Left lung (tissue), 10 donors: ENCODE data around the gene TSPEAR. TPM values are rescaled to one million over a fixed set of nuclear protein-coding genes. Genes with fewer than 3 reads are reported as not detected.

Experiments
- ATAC-seq: fragments of 200-7000 bp; cut with Tn5 transposase; one replicate; pipeline ENCODE4 v1.9.1; 2020; ENCODE audit warnings: moderate library complexity
- DNase-seq, 4 donors: peaks; one replicate each; pipeline ENCODE4 v3.0.0-alpha.2; 2013 to 2020
- H3K27ac ChIP-seq, 2 donors: fragments of 200-600 bp; sonication (generic) in 1 of 2; one replicate each; pipeline versions ENCODE4 v1.5.0 to v1.8.0; 2020 to 2021
- H3K27me3 ChIP-seq, 2 donors: fragments of 200-600 bp; sonication (generic) in 1 of 2; one replicate each; pipeline versions ENCODE4 v1.5.0 to v1.8.0; 2020 to 2021
- H3K36me3 ChIP-seq, 2 donors: fragments of 200-600 bp; sonication (generic) in 1 of 2; one replicate each; pipeline versions ENCODE4 v1.5.0 to v1.8.0; 2020 to 2021
- H3K4me1 ChIP-seq, 2 donors: fragments of 200-600 bp; one replicate each; pipeline ENCODE4 v1.8.0; 2021
- H3K4me3 ChIP-seq, 2 donors: fragments of 200-600 bp; sonication (generic) in 1 of 2; one replicate each; pipeline versions ENCODE4 v1.5.0 to v1.8.0; 2020 to 2021; ENCODE audit warnings: mild to moderate bottlenecking in 1 of 2
- H3K9me3 ChIP-seq, 2 donors: fragments of 200-600 bp; sonication (generic) in 1 of 2; one replicate each; pipeline versions ENCODE4 v1.5.0 to v1.8.0; 2020 to 2021
- intact Hi-C, 2 donors: fragments of 100-400 bp; cut with DNase I; formaldehyde crosslinking; loops; one replicate each; pipeline versions ENCODE4 v1.11.2 to v1.14.2; 2022
- polyA plus RNA-seq, 6 donors: library from polyadenylated mRNA; unstranded; fragments of 120-200 nt; gene quantifications; one replicate each; pipeline ENCODE4 v1.2.1, GENCODE V29; 2013; ENCODE audit not compliant: insufficient read length in 6 of 6
- total RNA-seq, 2 donors: library from RNA; stranded (reverse); fragmentation: NEBNext Ultra II Directional; extraction: Animal tissue kit (Norgen Biotek cat#: 25700); gene quantifications; one replicate each; pipeline ENCODE4 v1.2.1, GENCODE V29; 2021
- TF ChIP-seq, protein P1 (sequence below), 2 donors: fragments of 200-600 bp; sonication (generic) in 1 of 2; IDR thresholded peaks; one replicate each; pipeline versions ENCODE4 v1.5.0 to v1.8.0; 2021; ENCODE audit warnings: antibody characterized with exemption in 2 of 2
- donor health status: DM: no; HTN: yes; CAD: no.
- donor health status: DM: no; HTN: no; CAD: no.

The TSPEAR gene
- total and polyA plus RNA-seq, 8 donors, result 0.10 to 4.7 (median 3.3) TPM

DNA sequence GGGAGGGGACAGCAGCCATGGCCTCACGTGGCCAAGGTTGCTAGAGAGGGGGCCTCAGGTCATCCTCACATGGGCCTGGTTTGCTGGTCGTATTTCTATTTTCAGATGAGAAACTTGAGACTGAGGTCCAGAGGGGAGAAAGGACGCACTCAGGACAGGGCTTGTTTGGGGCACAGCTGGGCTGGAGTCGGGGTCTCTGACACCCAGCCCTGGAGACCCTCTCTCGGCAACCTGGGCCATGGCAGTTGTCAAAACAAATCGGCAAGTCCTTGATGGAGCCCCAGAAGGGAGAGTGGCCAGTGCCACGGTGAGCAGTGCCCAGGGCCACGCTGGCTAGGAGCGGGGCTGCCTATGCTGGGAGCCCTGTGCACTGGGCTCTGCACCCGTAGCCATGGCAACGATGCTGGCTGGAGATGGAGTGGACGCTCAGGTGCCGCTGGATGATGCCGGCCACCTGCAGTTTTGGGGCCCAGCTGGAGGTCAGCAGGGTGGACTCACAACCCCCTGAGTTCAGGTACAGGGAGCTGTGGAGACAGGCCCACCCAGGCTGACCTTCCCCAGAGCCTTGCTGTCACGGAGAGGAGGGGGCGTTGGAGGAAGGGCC, 244.9 kb downstream of the TSPEAR start:
- intact Hi-C loops, result no loop called here
- H3K27me3 ChIP-seq, result no peaks in the 10 kb centered on the region
- ATAC-seq (no peak), DNase-seq (peak in 1 of 4 donors; percentile 65)
- H3K4me1 ChIP-seq, result no peaks in the 10 kb centered on the region
- no peak overlapping the region for H3K27ac ChIP-seq
- TF ChIP-seq, protein P1, sequence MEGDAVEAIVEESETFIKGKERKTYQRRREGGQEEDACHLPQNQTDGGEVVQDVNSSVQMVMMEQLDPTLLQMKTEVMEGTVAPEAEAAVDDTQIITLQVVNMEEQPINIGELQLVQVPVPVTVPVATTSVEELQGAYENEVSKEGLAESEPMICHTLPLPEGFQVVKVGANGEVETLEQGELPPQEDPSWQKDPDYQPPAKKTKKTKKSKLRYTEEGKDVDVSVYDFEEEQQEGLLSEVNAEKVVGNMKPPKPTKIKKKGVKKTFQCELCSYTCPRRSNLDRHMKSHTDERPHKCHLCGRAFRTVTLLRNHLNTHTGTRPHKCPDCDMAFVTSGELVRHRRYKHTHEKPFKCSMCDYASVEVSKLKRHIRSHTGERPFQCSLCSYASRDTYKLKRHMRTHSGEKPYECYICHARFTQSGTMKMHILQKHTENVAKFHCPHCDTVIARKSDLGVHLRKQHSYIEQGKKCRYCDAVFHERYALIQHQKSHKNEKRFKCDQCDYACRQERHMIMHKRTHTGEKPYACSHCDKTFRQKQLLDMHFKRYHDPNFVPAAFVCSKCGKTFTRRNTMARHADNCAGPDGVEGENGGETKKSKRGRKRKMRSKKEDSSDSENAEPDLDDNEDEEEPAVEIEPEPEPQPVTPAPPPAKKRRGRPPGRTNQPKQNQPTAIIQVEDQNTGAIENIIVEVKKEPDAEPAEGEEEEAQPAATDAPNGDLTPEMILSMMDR (IDR thresholded peaks at IDR 0.05), result no peak
- H3K4me3 ChIP-seq, result no peak overlapping the region
- no peaks in the 10 kb centered on the region for H3K9me3 ChIP-seq
- H3K36me3 ChIP-seq, result no peaks in the 10 kb centered on the region

DNA sequence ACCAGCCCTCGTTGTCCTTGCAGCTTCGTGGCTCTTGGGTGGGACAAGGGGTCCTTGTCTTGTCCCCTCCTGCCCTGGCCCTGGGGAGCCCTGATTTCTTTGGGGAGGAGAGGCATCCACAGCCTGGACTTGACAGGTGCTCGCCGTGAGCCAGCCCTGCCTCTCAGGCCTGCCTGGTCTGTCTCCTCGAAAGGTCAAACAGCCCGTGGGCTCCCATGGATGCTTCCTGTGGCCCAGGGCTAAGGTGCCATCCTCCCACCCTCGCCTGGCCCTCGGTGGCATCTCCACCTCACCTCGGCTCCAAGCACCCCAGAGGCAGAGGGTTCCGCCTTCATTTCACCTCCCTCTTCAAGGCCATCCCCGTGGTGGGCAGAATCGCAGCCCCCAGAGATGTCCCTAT, 247.0 kb downstream of the TSPEAR start:
- DNase-seq, result no peak
- intact Hi-C loops, result no loop called here
- TF ChIP-seq, protein P1 (IDR thresholded peaks at IDR 0.05), result no peak
- Histone ChIP-seq H3K36me3 (no peaks in the 10 kb centered on the region), H3K4me1 (no peaks in the 10 kb centered on the region), H3K4me3 (no peak overlapping the region), H3K27ac (no peak overlapping the region), H3K9me3 (no peaks in the 10 kb centered on the region), H3K27me3 (no peaks in the 10 kb centered on the region)
- ATAC-seq, result no peak

DNA sequence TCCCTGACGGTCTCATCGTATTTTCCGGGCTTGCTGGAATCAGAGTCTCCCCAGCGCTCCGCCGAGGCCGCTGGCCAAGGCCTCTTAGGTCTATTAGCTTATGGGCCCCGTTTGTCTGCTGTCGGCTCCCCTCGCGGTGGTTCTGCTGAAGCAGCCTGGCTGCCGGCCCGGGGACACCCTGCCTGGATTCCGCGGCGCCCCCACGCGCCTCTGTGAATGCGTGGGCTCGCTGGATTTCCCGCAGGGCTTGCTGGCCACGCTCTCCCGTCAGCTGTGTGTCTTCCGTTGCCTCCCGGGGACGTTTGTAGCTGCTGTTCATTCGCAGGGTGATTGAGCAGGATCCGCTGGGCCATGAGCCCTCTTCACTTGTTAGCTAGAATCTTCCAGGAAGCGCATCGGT, 247.6 kb downstream of the TSPEAR start:
- Histone ChIP-seq H3K4me3 (no peak overlapping the region), H3K4me1 (no peaks in the 10 kb centered on the region), H3K9me3 (no peaks in the 10 kb centered on the region), H3K27ac (no peak overlapping the region), H3K27me3 (no peaks in the 10 kb centered on the region), H3K36me3 (no peaks in the 10 kb centered on the region)
- TF ChIP-seq, protein P1 (IDR thresholded peaks at IDR 0.05), result no peak
- DNase-seq, result peak in 1 of 4 donors; percentile 73
- no peak for ATAC-seq
- intact Hi-C loops, result no loop called here

DNA sequence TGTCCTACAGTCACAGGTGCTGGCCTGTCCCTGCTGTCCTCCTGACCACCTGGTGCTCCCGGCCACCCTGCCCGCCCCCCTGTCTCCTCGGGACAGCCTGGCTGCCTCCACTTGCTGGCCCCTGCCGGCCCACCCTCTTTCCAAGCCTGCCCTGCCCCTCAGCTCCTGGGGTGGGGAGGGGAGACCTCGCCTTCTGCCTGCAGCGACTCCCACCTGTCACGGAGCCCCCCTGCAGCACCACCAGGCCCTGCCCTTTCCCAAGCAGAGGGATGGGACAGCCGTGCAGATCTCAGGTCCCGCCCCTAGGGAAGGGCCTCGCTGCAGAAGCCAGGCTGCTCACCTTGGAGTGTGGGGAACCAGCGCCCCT, 248.6 kb downstream of the TSPEAR start:
- Histone ChIP-seq H3K9me3 (no peaks in the 10 kb centered on the region), H3K4me3 (no peak overlapping the region), H3K27me3 (no peaks in the 10 kb centered on the region), H3K36me3 (no peaks in the 10 kb centered on the region), H3K4me1 (no peaks in the 10 kb centered on the region), H3K27ac (no peak overlapping the region)
- intact Hi-C loops, result no loop called here
- TF ChIP-seq, protein P1 (IDR thresholded peaks at IDR 0.05), result no peak
- DNase-seq (no peak), ATAC-seq (no peak)

DNA sequence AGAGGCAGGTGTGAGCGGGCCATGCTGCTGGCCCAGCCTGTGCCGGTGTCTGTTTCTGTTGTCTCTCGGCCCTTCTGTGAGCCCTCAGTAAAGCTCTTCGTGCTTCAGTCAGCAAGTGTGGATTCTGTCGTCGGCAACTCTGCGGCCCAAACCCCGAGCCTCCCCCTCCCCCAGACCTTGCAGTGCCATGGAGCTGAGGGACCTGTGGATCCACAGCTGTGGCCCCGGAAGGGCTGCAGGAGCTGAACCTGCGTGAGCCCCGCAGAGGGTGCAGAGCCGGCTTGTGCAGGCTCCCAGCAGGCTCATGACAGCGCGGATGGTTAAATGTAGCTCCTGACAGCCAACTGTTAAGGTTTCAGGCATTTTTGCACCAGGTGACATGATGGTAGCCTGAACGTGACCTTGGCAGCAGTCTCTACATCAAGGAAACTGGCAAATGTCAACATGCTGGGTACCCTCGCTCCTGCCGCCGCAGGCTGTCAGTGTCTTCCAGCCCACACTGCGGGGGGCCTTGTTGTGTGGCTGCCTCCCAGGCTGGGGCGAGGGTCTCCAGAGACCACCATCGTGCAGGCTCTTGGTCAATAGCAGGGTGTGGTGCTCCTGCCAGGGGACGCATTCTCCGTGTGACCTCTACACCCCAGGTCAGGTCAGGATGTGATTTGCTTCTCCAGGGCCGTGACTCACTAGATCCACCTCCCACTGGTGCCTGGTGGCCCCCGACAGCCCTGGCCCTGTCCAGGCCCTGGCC, 249.1 kb downstream of the TSPEAR start:
- H3K9me3 ChIP-seq, result no peaks in the 10 kb centered on the region
- no peak overlapping the region for H3K27ac ChIP-seq
- intact Hi-C loops, result no loop called here
- no peaks in the 10 kb centered on the region for H3K27me3 ChIP-seq
- TF ChIP-seq, protein P1 (IDR thresholded peaks at IDR 0.05), result no peak
- H3K4me1 ChIP-seq, result no peaks in the 10 kb centered on the region
- peak in 1 of 4 donors; percentile 59 for DNase-seq
- no peak for ATAC-seq
- H3K36me3 ChIP-seq, result no peaks in the 10 kb centered on the region
- no peak overlapping the region for H3K4me3 ChIP-seq
